ENCODE results near the gene SPRED1. TPM values are rescaled to one million over a fixed set of nuclear protein-coding genes. Genes with fewer than 3 reads are reported as not detected.

SPRED1 gene
- total RNA-seq, 1 experiment from 2014 or later = 28.1 TPM

DNA sequence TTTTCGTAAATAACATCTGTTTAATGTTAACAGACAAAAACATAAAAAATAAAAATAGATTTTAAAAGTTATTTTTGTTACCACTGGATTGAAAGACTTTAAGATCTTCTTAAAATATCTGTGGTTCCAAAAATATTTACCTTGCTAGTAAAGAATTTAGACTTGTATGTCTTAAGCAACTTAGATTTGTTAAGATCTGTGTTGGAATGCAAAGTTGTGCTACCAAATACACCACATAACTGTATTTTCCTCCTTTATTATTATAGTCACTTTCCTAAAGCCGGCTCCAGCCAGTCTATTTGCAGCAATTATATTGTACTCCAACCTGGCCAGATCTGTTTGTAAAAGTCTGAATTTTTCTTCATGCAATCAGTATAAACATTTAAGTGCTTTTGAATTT, 63.7 kb downstream of the SPRED1 start:
- peaks cover 20% of the 10 kb centered on the region for H3K36me3 Mint-ChIP-seq (ENCODE audit: insufficient read depth, unreplicated experiment)
- POLR2A ChIA-PET = interaction anchor here (0.7 kb wide), 1 partner anchor 41 kb away, joined by 3 read pairs; no protein-coding TSS in a partner anchor

DNA sequence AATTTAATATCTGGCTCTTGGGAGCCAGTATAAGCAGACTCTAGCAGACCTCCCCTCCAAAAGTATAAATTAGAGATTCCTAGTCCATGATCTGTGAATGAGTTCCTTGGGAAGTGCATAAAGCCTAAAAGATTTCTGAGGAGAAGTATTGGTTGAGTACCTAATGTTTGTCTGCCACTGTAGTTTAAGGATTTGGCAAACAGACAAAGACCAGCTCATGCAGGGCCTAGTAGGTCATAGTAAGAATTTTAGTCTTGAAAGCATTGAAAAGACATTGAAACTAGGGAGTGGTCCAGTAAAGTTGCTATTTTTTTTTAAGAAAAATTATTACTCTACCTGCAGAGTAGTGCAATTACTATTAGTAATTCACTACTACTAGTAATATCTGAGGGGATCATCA, 67.5 kb downstream of the SPRED1 start:
- peaks cover 7% of the 10 kb centered on the region for H3K4me1 Mint-ChIP-seq (ENCODE audit: insufficient read depth, unreplicated experiment)
- H3K27me3 Mint-ChIP-seq (ENCODE audit: insufficient read depth, unreplicated experiment) = no peaks in the 10 kb centered on the region
- no peaks in the 10 kb centered on the region for H3K9me3 Mint-ChIP-seq (ENCODE audit: unreplicated experiment)
- no TSS peak for BruUV-seq (replicated peaks)
- no peak for DNase-seq (ENCODE audit: unreplicated experiment)
- intact Hi-C loops (cut with micrococcal nuclease) = no loop called here
- ChIA-PET POLR2A (interaction anchor here (0.6 to 1.0 kb wide), 3 partner anchors 27 to 102 kb away, joined by 3 to 5 read pairs (median 3); no protein-coding TSS in a partner anchor), CTCF (interaction anchor here (1.2 kb wide), 1 partner anchor 11 kb away, joined by 3 read pairs; no protein-coding TSS in a partner anchor)
- H3K36me3 Mint-ChIP-seq (ENCODE audit: insufficient read depth, unreplicated experiment) = peaks cover 34% of the 10 kb centered on the region
- TF ChIP-seq, protein P1, sequence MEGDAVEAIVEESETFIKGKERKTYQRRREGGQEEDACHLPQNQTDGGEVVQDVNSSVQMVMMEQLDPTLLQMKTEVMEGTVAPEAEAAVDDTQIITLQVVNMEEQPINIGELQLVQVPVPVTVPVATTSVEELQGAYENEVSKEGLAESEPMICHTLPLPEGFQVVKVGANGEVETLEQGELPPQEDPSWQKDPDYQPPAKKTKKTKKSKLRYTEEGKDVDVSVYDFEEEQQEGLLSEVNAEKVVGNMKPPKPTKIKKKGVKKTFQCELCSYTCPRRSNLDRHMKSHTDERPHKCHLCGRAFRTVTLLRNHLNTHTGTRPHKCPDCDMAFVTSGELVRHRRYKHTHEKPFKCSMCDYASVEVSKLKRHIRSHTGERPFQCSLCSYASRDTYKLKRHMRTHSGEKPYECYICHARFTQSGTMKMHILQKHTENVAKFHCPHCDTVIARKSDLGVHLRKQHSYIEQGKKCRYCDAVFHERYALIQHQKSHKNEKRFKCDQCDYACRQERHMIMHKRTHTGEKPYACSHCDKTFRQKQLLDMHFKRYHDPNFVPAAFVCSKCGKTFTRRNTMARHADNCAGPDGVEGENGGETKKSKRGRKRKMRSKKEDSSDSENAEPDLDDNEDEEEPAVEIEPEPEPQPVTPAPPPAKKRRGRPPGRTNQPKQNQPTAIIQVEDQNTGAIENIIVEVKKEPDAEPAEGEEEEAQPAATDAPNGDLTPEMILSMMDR (IDR thresholded peaks at IDR 0.05; ENCODE audit: unreplicated experiment) = no peak
- H3K4me3 Mint-ChIP-seq (ENCODE audit: unreplicated experiment) = no peak overlapping the region
- H3K27ac Mint-ChIP-seq (ENCODE audit: low read depth, unreplicated experiment) = no peak overlapping the region

More for the DNA sequence above, 63.7 kb downstream of the SPRED1 start:
- H3K27me3 Mint-ChIP-seq (ENCODE audit: insufficient read depth, unreplicated experiment) = no peaks in the 10 kb centered on the region
- intact Hi-C loops (cut with micrococcal nuclease) = no loop called here
- H3K9me3 Mint-ChIP-seq (ENCODE audit: unreplicated experiment) = no peaks in the 10 kb centered on the region
- no TSS peak for BruUV-seq (replicated peaks)
- H3K4me3 Mint-ChIP-seq (ENCODE audit: unreplicated experiment) = no peak overlapping the region
- CTCF ChIA-PET = no interaction called here
- DNase-seq (ENCODE audit: unreplicated experiment) = no peak
- no peak overlapping the region for H3K27ac Mint-ChIP-seq (ENCODE audit: low read depth, unreplicated experiment)
- TF ChIP-seq, protein P1 (IDR thresholded peaks at IDR 0.05; ENCODE audit: unreplicated experiment) = no peak
- H3K4me1 Mint-ChIP-seq (ENCODE audit: insufficient read depth, unreplicated experiment) = peaks cover 7% of the 10 kb centered on the region

DNA sequence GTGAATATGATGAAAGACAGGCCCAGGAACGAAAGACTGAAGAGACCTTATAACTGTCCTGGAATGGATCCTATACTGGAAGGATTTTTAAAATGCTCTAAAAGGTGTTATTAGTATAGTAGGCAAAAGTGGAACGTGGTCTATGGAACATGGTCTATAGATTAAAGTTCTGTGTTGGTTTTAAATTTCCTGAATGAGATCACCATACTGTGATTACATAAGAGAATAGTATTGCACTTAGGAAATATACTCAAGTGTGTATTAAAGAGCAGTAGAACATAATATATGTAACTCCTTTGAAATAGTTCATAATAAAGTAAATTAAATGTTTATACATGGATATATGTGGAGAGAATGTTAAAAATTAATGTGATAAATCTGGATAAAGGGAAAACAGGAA, 68.2 kb downstream of the SPRED1 start:
- intact Hi-C loops (cut with micrococcal nuclease) = no loop called here

DNA sequence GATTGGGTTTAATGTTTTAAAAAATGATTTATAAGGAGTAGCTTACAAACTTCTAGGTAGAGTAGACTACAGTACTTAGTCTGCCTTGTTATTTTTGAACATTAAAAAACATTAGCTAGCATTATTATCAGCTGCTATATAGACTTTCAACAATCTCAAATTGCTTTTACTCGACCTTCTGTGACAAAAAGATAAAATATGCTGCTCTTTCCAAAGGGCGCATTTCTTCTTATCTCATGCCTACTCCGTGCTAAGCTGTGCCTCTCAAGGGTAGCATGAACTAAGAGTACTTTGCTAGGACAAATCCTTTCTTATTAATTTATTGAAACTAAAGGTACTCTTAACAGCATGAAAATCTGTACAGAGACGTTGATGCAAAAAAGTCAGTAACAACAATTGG, 71.3 kb downstream of the SPRED1 start:
- no TSS peak for BruUV-seq (replicated peaks)
- Mint-ChIP-seq H3K36me3 (ENCODE audit: insufficient read depth, unreplicated experiment) (peaks cover 47% of the 10 kb centered on the region), H3K4me1 (ENCODE audit: insufficient read depth, unreplicated experiment) (no peaks in the 10 kb centered on the region), H3K27ac (ENCODE audit: low read depth, unreplicated experiment) (no peak overlapping the region), H3K9me3 (ENCODE audit: unreplicated experiment) (no peaks in the 10 kb centered on the region), H3K27me3 (ENCODE audit: insufficient read depth, unreplicated experiment) (no peaks in the 10 kb centered on the region), H3K4me3 (ENCODE audit: unreplicated experiment) (no peak overlapping the region)
- TF ChIP-seq, protein P1 (IDR thresholded peaks at IDR 0.05; ENCODE audit: unreplicated experiment) = no peak
- ChIA-PET POLR2A (no interaction called here), CTCF (interaction anchor here (0.5 to 1.1 kb wide), 3 partner anchors 31 to 328 kb away, joined by 3 to 5 read pairs (median 4); no protein-coding TSS in a partner anchor)
- intact Hi-C loops (cut with micrococcal nuclease) = no loop called here
- no peak for DNase-seq (ENCODE audit: unreplicated experiment)

More for the DNA sequence above, 68.2 kb downstream of the SPRED1 start:
- Mint-ChIP-seq H3K9me3 (ENCODE audit: unreplicated experiment) (no peaks in the 10 kb centered on the region), H3K4me3 (ENCODE audit: unreplicated experiment) (no peak overlapping the region), H3K27ac (ENCODE audit: low read depth, unreplicated experiment) (no peak overlapping the region), H3K4me1 (ENCODE audit: insufficient read depth, unreplicated experiment) (peaks cover 4% of the 10 kb centered on the region), H3K27me3 (ENCODE audit: insufficient read depth, unreplicated experiment) (no peaks in the 10 kb centered on the region), H3K36me3 (ENCODE audit: insufficient read depth, unreplicated experiment) (peaks cover 39% of the 10 kb centered on the region)
- peak; percentile 5 for DNase-seq (ENCODE audit: unreplicated experiment)
- ChIA-PET CTCF (interaction anchor here (1.2 kb wide), 1 partner anchor 10 kb away, joined by 3 read pairs; no protein-coding TSS in a partner anchor), POLR2A (interaction anchor here (0.6 to 1.0 kb wide), 3 partner anchors 27 to 103 kb away, joined by 3 to 5 read pairs (median 3); no protein-coding TSS in a partner anchor)
- BruUV-seq (replicated peaks) = no TSS peak
- TF ChIP-seq, protein P1 (IDR thresholded peaks at IDR 0.05; ENCODE audit: unreplicated experiment) = no peak

All from MCF 10A (cell line).